Renal cortical epithelial cell (primary cell): ENCODE data around the gene ATP13A1. TPM values are rescaled to one million over a fixed set of nuclear protein-coding genes. Genes with fewer than 3 reads are reported as not detected.
"Not testable (repeated sequence)": the region's sequence is repeated elsewhere in the genome, so short reads cannot be mapped to it uniquely, and the experiment has no call there.

Experiments
- DNase-seq: peaks from one replicate; pipeline ENCODE4 v3.0.0-alpha.2; 2011; ENCODE audit warnings: low read depth
- total RNA-seq: library from RNA; depleted of rRNA; stranded (reverse); fragments of >200 nt; gene quantifications from 2 replicates; pipeline ENCODE4 v1.2.3, GENCODE V29; 2014

ATP13A1 gene
- total RNA-seq, 1 donor from 2014 or later, result 88.0 TPM

DNA sequence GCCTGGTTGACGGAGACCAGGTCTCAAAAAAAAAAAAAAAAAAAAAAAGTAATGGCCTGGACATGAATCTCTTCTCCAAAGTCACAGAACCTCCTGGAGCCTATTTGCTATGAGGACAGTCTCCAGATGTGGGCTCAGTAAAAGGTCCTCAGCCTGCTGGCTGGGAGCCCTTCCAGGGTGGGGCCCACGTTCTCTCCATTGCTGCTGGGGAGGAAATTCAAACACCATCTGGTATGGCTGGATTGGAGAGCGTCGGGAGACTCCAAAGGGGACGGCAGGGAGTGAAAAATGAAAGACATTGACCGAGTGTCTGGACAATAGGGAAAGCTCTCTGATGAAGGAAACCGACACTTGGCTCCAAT lies 43.6 kb downstream of the ATP13A1 start:
- no peak for DNase-seq

- no peak for DNase-seq
Observed at GRCh38 chr19:19619181-19619848, 44.2 kb downstream of the ATP13A1 start.

GRCh38 chr19:19618219-19619051 lies 45.0 kb downstream of the ATP13A1 start, which contains the start of gene PBX4:
Gene PBX4 (minus strand): TSS chr19:19618687. CDS start chr19:19618629, 58 bp downstream.
- DNase-seq, result peak; percentile 72

DNA sequence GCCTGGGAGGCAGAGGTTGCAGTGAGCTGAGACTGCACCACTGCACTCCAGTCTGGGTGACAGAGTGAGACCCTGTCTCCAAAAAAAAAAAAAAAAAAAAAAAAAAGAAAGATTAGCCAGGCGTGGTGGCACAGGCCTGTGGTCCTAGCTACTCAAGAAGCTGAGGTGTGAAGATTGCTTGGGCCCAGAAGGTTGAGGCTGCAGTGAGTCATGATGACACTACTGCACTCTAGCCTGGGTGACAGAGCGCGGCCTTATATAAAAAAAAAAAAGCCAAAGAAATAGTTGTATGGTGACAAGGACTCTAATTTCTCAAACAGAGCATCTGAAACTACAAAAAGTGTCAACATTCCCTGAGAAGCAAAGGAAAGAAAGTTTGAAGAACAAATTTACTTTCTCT lies 48.4 kb downstream of the ATP13A1 start:
- peak; percentile 34 for DNase-seq

GRCh38 chr19:19613506-19613905 lies 50.0 kb downstream of the ATP13A1 start:
- DNase-seq, result peak; percentile 32

DNA sequence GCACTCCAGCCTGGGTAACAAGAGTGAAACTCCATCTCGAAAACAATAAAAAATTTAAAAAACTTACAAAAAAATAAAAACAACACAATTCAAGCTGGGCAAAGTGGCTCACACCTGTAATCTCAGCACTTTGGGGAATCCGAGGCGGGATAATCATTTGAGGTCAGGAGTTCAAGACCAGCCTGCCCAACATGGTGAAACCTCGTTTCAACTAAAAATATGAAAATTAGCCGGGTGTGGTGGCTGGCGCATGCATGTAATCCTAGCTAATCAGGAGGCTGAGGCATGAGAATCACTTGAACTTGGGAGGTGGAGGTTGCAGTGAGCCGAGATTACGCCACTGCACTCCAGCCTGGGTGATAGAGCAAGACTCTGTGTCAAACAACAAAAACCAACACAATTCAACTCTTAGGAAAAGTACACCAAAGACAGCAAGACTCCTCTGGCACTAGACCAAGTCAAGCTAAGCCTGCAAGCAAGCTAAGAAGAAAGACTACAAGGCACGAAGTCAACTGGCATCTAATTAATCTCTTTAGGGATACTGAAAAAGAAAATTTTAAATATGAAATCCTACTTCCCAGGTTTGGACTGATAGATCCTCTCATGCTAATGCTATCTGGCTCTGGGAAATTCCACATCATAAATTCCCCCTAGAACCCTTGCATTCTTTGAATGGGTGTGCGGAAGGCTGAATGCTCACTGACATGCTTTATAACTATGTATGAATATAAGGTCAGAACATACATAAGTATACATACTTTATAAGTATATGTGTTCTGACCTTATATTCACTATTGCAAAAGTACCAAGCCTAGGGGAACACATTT lies 52.9 kb downstream of the ATP13A1 start:
- DNase-seq, result no peak

- DNase-seq, result not testable (repeated sequence)
Observed at GRCh38 chr19:19606686-19607085, 56.8 kb downstream of the ATP13A1 start.

- DNase-seq, result peak; percentile 83
Observed at GRCh38 chr19:19606021-19606420, 57.5 kb downstream of the ATP13A1 start.

GRCh38 chr19:19602713-19603324 lies 60.7 kb downstream of the ATP13A1 start:
- DNase-seq, result no peak

DNA sequence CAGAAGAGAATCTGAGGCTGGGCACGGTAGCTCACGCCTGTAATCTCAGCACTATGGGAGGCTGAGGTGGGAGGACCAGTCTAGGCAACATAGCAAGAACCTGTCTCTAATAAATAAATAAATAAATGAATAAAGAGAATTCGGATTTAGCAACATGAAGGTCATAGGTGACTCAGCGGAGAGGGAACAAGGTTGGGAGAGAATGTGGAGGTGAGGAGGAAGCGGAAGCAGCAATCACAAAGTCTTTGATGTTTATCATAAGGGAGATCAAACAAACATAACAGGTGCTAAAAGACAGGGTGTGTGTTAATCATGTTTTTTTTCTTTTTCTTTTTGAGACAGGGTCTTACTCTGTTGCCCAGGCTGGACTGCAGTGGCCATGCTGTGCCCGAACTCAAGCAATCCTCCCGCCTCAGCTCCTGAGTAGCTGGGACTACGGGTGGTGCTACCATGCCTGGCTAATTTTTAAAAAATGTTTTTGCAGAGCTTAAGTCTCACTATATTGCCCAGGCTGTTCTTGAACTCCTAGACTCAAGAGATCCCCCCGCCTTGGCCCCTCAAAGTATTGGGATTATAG lies 61.3 kb downstream of the ATP13A1 start:
- DNase-seq, result no peak

- DNase-seq, result no peak
Observed at GRCh38 chr19:19600793-19601330, 62.6 kb downstream of the ATP13A1 start.

DNA sequence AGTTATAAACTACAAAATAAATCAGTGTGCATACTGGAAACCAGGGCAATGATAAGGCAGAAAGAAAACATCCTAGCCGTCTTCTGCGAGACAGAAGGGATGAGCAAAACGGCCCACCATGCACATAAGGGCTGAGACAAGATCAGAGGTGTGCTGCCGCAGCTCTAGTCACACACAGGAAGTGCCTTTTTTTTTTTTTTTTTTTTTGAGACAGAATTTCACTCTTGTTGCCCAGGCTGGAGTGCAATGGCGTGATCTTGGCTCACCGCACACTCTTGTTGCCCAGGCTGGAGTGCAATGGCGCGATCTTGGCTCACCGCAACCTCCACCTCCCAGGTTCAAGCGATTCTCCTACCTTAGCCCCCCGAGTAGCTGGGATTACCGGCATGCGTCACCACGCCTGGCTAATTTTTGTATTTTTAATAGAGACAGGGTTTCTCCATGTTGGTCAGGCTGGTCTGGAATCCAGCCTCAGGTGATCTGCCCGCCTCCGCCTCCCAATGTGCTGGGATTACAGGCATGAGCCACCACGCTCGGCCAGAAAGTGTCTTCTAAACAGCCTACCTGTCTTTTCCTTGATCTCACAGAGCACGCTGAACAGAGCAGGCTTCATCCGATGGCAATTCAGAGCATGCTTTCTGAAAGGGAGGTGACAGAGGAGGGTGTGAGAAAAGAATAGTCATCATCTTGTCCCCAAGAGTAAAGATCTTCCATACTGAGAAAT lies 64.6 kb downstream of the ATP13A1 start:
- DNase-seq, result not testable (repeated sequence)

GRCh38 chr19:19597809-19598306 lies 65.6 kb downstream of the ATP13A1 start:
- DNase-seq, result no peak

Other genes with a start within 250 kb of the ATP13A1 start
- 0.69 and 3.0 TPM in 2 replicates for gene TSSK6, start 148.1 kb downstream of the ATP13A1 start, total RNA-seq
- gene NDUFA13, start 147.5 kb downstream of the ATP13A1 start, total RNA-seq, result 147 and 201 TPM in 2 replicates
- 0.50 and 0.69 TPM in 2 replicates for gene YJEFN3, start 134.8 kb downstream of the ATP13A1 start, total RNA-seq
- 0.60 TPM in 1 of 2 replicates, not detected in the other for gene CILP2, start 125.4 kb downstream of the ATP13A1 start, total RNA-seq
- gene PBX4, start 45.0 kb downstream of the ATP13A1 start, total RNA-seq, result 1.7 and 2.6 TPM in 2 replicates
- gene LPAR2, start 35.5 kb downstream of the ATP13A1 start, total RNA-seq, result 8.5 and 14.9 TPM in 2 replicates
- 15.8 and 18.7 TPM in 2 replicates for gene GMIP, start 20.0 kb downstream of the ATP13A1 start, total RNA-seq
- 10.8 and 20.1 TPM in 2 replicates for gene ZNF101, start 5.2 kb upstream of the ATP13A1 start, total RNA-seq
- gene ZNF14, start 69.4 kb upstream of the ATP13A1 start, total RNA-seq, result 5.9 and 12.4 TPM in 2 replicates
- 20.8 and 38.4 TPM in 2 replicates for gene ZNF506, start 158.1 kb upstream of the ATP13A1 start, total RNA-seq
- 5.0 and 14.7 TPM in 2 replicates for gene ZNF253, start 202.2 kb upstream of the ATP13A1 start, total RNA-seq
- 10.0 and 14.9 TPM in 2 replicates for gene ZNF93, start 237.3 kb upstream of the ATP13A1 start, total RNA-seq